K562 (cell line): ENCODE results near the gene ADSS1. TPM values are rescaled to one million over a fixed set of nuclear protein-coding genes. Genes with fewer than 3 reads are reported as not detected.

ENCODE experiments used
- ATAC-seq: fragments of 200-7000 bp; cut with Tn5 transposase; 3 replicates; pipeline ENCODE4 v1.9.1; 2020; ENCODE audit warnings: moderate library complexity
- BruUV-seq: library from RNA; stranded (reverse); fragments of 400-500 nt; replicated peaks from 2 replicates; lab custom pipeline; 2021; lab: Mats Ljungman, UMichigan
- CTCF ChIA-PET: fragments of 300-600 bp; formaldehyde crosslinking; extraction: SDS; loops from one replicate; lab custom pipeline; 2021; ENCODE audit warnings: low intra/inter-chr PET ratio; lab: Yijun Ruan, JAX
- POLR2A ChIA-PET: fragments of 300-600, 350-650 bp; sonication (Branson Sonifier 250); formaldehyde crosslinking; extraction: SDS; loops from one replicate; lab custom pipeline; 2021; ENCODE audit warnings: antibody characterized with exemption, inconsistent platforms; lab: Yijun Ruan, JAX
- DNase-seq, 4 experiments: peaks; one replicate each; pipeline versions ENCODE4 v3.0.0 to v3.0.0-alpha.2; 2011 to 2018; ENCODE audit warnings: low spot score in 3 of 4, mixed read lengths in 3 of 4; ENCODE audit errors: extremely low read depth in 1 of 4
- FAIRE-seq: peaks from 2 replicates; lab custom pipeline; 2011; peaks lifted over from hg19 to GRCh38; lab: Jason Lieb, UNC
- H2AFZ ChIP-seq: 2 replicates; pipeline ENCODE4 v1.6.0; 2011; ENCODE audit warnings: low read depth, low read length, control low read depth, inconsistent platforms
- H3K27ac ChIP-seq: fragments of 200-600 bp; 3 replicates; pipeline ENCODE4 v1.8.0; 2011; ENCODE audit warnings: low read depth, mild to moderate bottlenecking, control low read depth, inconsistent platforms, low read length, moderate library complexity, mixed read lengths; ENCODE audit errors: extremely low read depth
- H3K27me3 ChIP-seq, 2 experiments: fragments of 300-600 bp in 1 of 2; 2 replicates in 1 of 2; 3 replicates in 1 of 2; pipeline versions ENCODE4 v1.6.0 to v1.8.0; 2011; ENCODE audit warnings: inconsistent platforms in 2 of 2, low read length in 2 of 2, mild to moderate bottlenecking in 1 of 2, mixed read lengths in 1 of 2, moderate library complexity in 1 of 2; ENCODE audit not compliant: control insufficient read depth in 2 of 2, insufficient read depth in 2 of 2
- H3K36me3 ChIP-seq: fragments of 300-600 bp; 3 replicates; pipeline ENCODE4 v1.8.0; 2011; ENCODE audit warnings: mild to moderate bottlenecking, low read length, inconsistent platforms; ENCODE audit not compliant: control insufficient read depth, insufficient read depth
- H3K4me1 ChIP-seq, 2 experiments: fragments of 200-600 bp in 1 of 2; replicated peaks in 1 of 2; 2 replicates in 1 of 2; 3 replicates in 1 of 2; pipeline versions ENCODE4 v1.5.1 to v1.8.0; 2011; ENCODE audit warnings: inconsistent platforms in 2 of 2, low read length in 2 of 2, mild to moderate bottlenecking in 1 of 2, mixed read lengths in 1 of 2, moderate library complexity in 1 of 2; ENCODE audit not compliant: control insufficient read depth in 2 of 2, insufficient read depth in 2 of 2
- H3K4me2 ChIP-seq: 2 replicates; pipeline ENCODE4 v1.6.1; 2011; ENCODE audit warnings: low read length, control low read depth, inconsistent platforms, mixed read lengths; ENCODE audit not compliant: insufficient read depth
- H3K4me3 ChIP-seq: fragments of 200-600 bp; sonication (generic), shearing (Covaris generic); 2 replicates; pipeline ENCODE4 v1.5.1; 2016; ENCODE audit warnings: control low read depth, inconsistent platforms
- H3K79me2 ChIP-seq: fragments of 200-600 bp; 3 replicates; pipeline ENCODE4 v1.8.0; 2011; ENCODE audit warnings: low read length, inconsistent platforms; ENCODE audit not compliant: control insufficient read depth, insufficient read depth
- H3K9ac ChIP-seq, 2 experiments: 2 replicates each; pipeline versions ENCODE4 v1.6.0 to v1.6.1; 2011; ENCODE audit warnings: low read depth in 2 of 2, low read length in 2 of 2, control low read depth in 1 of 2, inconsistent platforms in 1 of 2, mild to moderate bottlenecking in 1 of 2, mixed read lengths in 1 of 2; ENCODE audit not compliant: insufficient read depth in 1 of 2
- H3K9me1 ChIP-seq: one replicate; pipeline ENCODE4 v1.6.0; 2011; ENCODE audit warnings: inconsistent platforms, mild to moderate bottlenecking, low read length, moderate library complexity; ENCODE audit not compliant: control insufficient read depth, insufficient read depth
- H3K9me3 ChIP-seq: replicated peaks from 2 replicates; pipeline ENCODE4 v1.5.1; 2011; ENCODE audit warnings: low read depth, low read length, inconsistent platforms; ENCODE audit not compliant: control insufficient read depth, insufficient read depth
- H4K20me1 ChIP-seq: replicated peaks from 2 replicates; pipeline ENCODE4 v1.6.1; 2011; ENCODE audit warnings: low read length, inconsistent platforms, mixed read lengths; ENCODE audit not compliant: control insufficient read depth, insufficient read depth
- CBX3 ChIP-seq, 2 experiments: IDR thresholded peaks; 1 replicate in 1 of 2; 2 replicates in 1 of 2; pipeline ENCODE4 v1.6.1; 2012; ENCODE audit warnings: inconsistent platforms in 2 of 2, low read length in 2 of 2, borderline replicate concordance in 1 of 2, control low read depth in 1 of 2
- ELK1 ChIP-seq: sonication (generic); formaldehyde crosslinking; IDR thresholded peaks from 2 replicates; pipeline ENCODE4 v1.8.1; 2022; ENCODE audit warnings: missing genetic modification reagents
- FUS ChIP-seq: fragments of 200-400 bp; formaldehyde crosslinking; optimal IDR thresholded peaks from 2 replicates; pipeline ENCODE3; 2017; ENCODE audit warnings: low read depth, low read length
- NR2F6 ChIP-seq: fragments of 450-650 bp; formaldehyde crosslinking; IDR thresholded peaks from 2 replicates; pipeline ENCODE4 v1.4.0; 2020; ENCODE audit warnings: mild to moderate bottlenecking
- POLR3G ChIP-seq: IDR thresholded peaks from 2 replicates; pipeline ENCODE4 v1.6.1; 2011; ENCODE audit not compliant: insufficient read length, insufficient replicate concordance; ENCODE audit errors: extremely low read depth
- PTRF ChIP-seq: fragments of 450-650 bp; IDR thresholded peaks from 2 replicates; pipeline ENCODE4 v1.6.1; 2016; ENCODE audit warnings: mild to moderate bottlenecking, missing genetic modification characterization, missing compliant biosample characterization
- RBBP5 ChIP-seq: fragments of 200-600 bp; sonication (generic); IDR thresholded peaks from 2 replicates; pipeline ENCODE4 v1.6.1; 2012; ENCODE audit warnings: borderline replicate concordance, mild to moderate bottlenecking, low read length, control low read depth, inconsistent platforms; ENCODE audit not compliant: insufficient read depth, poor library complexity, severe bottlenecking
- RBM15 ChIP-seq: fragments of 200-400 bp; formaldehyde crosslinking; IDR thresholded peaks from 2 replicates; pipeline ENCODE4 v1.6.1; 2018; ENCODE audit warnings: mild to moderate bottlenecking, low read length, moderate library complexity; ENCODE audit not compliant: insufficient read depth
- ZBTB33 ChIP-seq: sonication (generic); formaldehyde crosslinking; IDR thresholded peaks from 2 replicates; pipeline ENCODE4 v1.8.1; 2023; ENCODE audit warnings: mild to moderate bottlenecking, missing genetic modification reagents
- ZNF121 ChIP-seq: sonication (generic); formaldehyde crosslinking; conservative IDR thresholded peaks from 2 replicates; pipeline ENCODE4 v1.8.0; 2022; ENCODE audit warnings: missing genetic modification reagents
- ZNF143 ChIP-seq: sonication (generic); formaldehyde crosslinking; IDR thresholded peaks from 2 replicates; pipeline ENCODE4 v1.9.0; 2022; ENCODE audit warnings: mild to moderate bottlenecking, missing genetic modification reagents
- ZNF263 ChIP-seq: sonication (generic); formaldehyde crosslinking; IDR thresholded peaks from 2 replicates; pipeline ENCODE4 v1.8.0; 2022; ENCODE audit warnings: mild to moderate bottlenecking, missing genetic modification reagents, borderline replicate concordance
- ZNF445 ChIP-seq: fragments of 250-450 bp; sonication (Bioruptor Pico); IDR thresholded peaks from 2 replicates; pipeline ENCODE4 v1.4.0; 2020; ENCODE audit warnings: low read depth, mild to moderate bottlenecking, moderate library complexity
- ZNF561 ChIP-seq: fragments of 450-650 bp; formaldehyde crosslinking; conservative IDR thresholded peaks from 2 replicates; pipeline ENCODE4 v1.4.0; 2020; ENCODE audit warnings: mild to moderate bottlenecking, moderate library complexity
- WGBS: fragments of 100-300 bp; shearing (Covaris generic); methylation state at CpG from one replicate; pipeline ENCODE4 v1.1.6; 2016; ENCODE audit warnings: low coverage, mixed read lengths; ENCODE audit not compliant: insufficient coverage; ENCODE audit errors: missing lambda C conversion rate; 5-methylcytosine and 5-hydroxymethylcytosine counted together
- in situ Hi-C: fragments of 300-500 bp; cut with MboI; formaldehyde crosslinking; loops from 4 replicates; pipeline ENCODE4 v1.15.0; 2018; ENCODE audit warnings: inconsistent platforms, mixed read lengths
- intact Hi-C: fragments of 100-400 bp; cut with micrococcal nuclease; formaldehyde crosslinking; loops from 2 replicates; pipeline ENCODE4 v1.14.2; 2022
- polyA plus RNA-seq, 8 experiments: library from polyadenylated mRNA; depleted of rRNA in 4 of 8; stranded (reverse) in 5 of 8; unstranded in 3 of 8; fragments of >200 nt; fragmentation: Nextera tagmentation in 2 of 8; fragmentation: Illumina TruSeq in 1 of 8; extraction: Ambion mirVana in 2 of 8; extraction: Trizol in 1 of 8; gene quantifications; 2 replicates each; pipeline versions ENCODE4 v1.2.1 to v1.2.3, GENCODE V29; 2011 to 2014; ENCODE audit warnings: inconsistent platforms in 1 of 8, missing spikeins in 1 of 8
- total RNA-seq, 7 experiments: library from RNA; depleted of rRNA in 6 of 7; stranded (reverse); fragments of >200 nt in 6 of 7; fragmentation: Illumina TruSeq in 2 of 7; extraction: Trizol in 2 of 7; gene quantifications; 2 replicates each; pipeline versions ENCODE4 v1.2.1 to v1.2.3, GENCODE V29; 2011 to 2021; ENCODE audit warnings: low replicate concordance in 1 of 7
- TF ChIP-seq, protein P1 (sequence below), 3 experiments: fragments of 200-800 bp in 1 of 3; sonication (Bioruptor generic) in 1 of 3; sonication (generic) in 1 of 3; formaldehyde crosslinking in 1 of 3; IDR thresholded peaks; 2 replicates each; pipeline versions ENCODE4 v1.6.1 to v1.8.0; 2016 to 2022; ENCODE audit warnings: mild to moderate bottlenecking in 2 of 3, missing compliant biosample characterization in 2 of 3, missing genetic modification characterization in 2 of 3, missing genetic modification reagents in 1 of 3
- TF ChIP-seq, protein P2 (sequence below): fragments of 250-450 bp; sonication (Bioruptor Pico); IDR thresholded peaks from 2 replicates; pipeline ENCODE4 v1.5.1; 2021; ENCODE audit warnings: mild to moderate bottlenecking

Gene ADSS1
- total and polyA plus RNA-seq, 9 of the 15 experiments (the other 6 are each of a cell fraction or from before 2014, with no cell fraction given): 0.53 to 5.9 (median 3.9) TPM

- peak overlapping the region; percentile 79 to 83 for H3K9ac ChIP-seq
- peaks cover 3% of the 10 kb centered on the region; the same call in 1 of the 3 replicates for H3K79me2 ChIP-seq
- H3K27ac ChIP-seq: peak overlapping the region; percentile 85
- peak overlapping the region; percentile 84 for H3K4me2 ChIP-seq
- H3K4me1 ChIP-seq: peaks cover 9 to 90% of the 10 kb centered on the region in 2 experiments
- DNase-seq (peak; percentile 66 to 74 (median 68)), FAIRE-seq (no peak), ATAC-seq (peak; percentile 72)
- no peaks in the 10 kb centered on the region for H3K9me3 ChIP-seq
- in situ Hi-C loops (no loop called here), intact Hi-C loops (no loop called here)
- H3K27me3 ChIP-seq: no peaks in the 10 kb centered on the region
- peak overlapping the region; percentile 40 for H3K4me3 ChIP-seq
- ChIA-PET POLR2A (interaction anchor here (0.6 kb wide), 1 partner anchor 109 kb away, joined by 3 read pairs; no protein-coding TSS in a partner anchor), CTCF (no interaction called here)
- no peaks in the 10 kb centered on the region; the same call in 1 of the 2 replicates for H4K20me1 ChIP-seq
- H2AFZ ChIP-seq: no peak overlapping the region
- BruUV-seq: no TSS peak
- H3K9me1 ChIP-seq: peaks cover 4% of the 10 kb centered on the region
- H3K36me3 ChIP-seq: no peaks in the 10 kb centered on the region
- 0% methylated on average over 5 of the region's 5 CpGs for WGBS
- TF ChIP-seq ZNF121 (CRISPR knock-in tag): 0 out of 2 replicates have a peak, but pooled peaks have one; percentile 3
- peak; percentile 75; the same call in 1 of the 2 replicates for TF ChIP-seq ZNF263 (CRISPR knock-in tag)
- no peak for TF ChIP-seq ZNF143
- no peak for TF ChIP-seq NR2F6 (CRISPR knock-in tag)
- TF ChIP-seq ELK1: no peak
- TF ChIP-seq RBM15: no peak
- TF ChIP-seq, protein P1, sequence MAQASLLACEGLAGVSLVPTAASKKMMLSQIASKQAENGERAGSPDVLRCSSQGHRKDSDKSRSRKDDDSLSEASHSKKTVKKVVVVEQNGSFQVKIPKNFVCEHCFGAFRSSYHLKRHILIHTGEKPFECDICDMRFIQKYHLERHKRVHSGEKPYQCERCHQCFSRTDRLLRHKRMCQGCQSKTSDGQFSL (CRISPR knock-in tag; IDR thresholded peaks at IDR 0.05): 0 out of 2 replicates have a peak, but pooled peaks have one; percentile 41
- TF ChIP-seq, protein P1 (tag; IDR thresholded peaks at IDR 0.05): no peak
- TF ChIP-seq ZNF561 (CRISPR knock-in tag): no peak
- TF ChIP-seq ZBTB33 (CRISPR knock-in tag): no peak
- TF ChIP-seq FUS: no peak
- TF ChIP-seq CBX3 (IDR thresholded peaks at IDR 0.05; ENCODE audit: borderline replicate concordance in 1 of 2, low read length in 2 of 2): no peak
- no peak for TF ChIP-seq RBBP5
- TF ChIP-seq, protein P2, sequence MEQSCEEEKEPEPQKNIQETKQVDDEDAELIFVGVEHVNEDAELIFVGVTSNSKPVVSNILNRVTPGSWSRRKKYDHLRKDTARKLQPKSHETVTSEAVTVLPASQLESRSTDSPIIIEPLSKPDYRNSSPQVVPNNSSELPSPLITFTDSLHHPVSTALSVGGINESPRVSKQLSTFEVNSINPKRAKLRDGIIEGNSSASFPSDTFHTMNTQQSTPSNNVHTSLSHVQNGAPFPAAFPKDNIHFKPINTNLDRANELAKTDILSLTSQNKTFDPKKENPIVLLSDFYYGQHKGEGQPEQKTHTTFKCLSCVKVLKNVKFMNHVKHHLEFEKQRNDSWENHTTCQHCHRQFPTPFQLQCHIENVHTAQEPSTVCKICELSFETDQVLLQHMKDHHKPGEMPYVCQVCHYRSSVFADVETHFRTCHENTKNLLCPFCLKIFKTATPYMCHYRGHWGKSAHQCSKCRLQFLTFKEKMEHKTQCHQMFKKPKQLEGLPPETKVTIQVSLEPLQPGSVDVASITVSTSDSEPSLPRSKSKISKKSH (CRISPR knock-in tag): no peak
- TF ChIP-seq ZNF445 (CRISPR knock-in tag): no peak
- no peak for TF ChIP-seq PTRF (tag)
- no peak for TF ChIP-seq POLR3G
Measured at GRCh38 chr14:104730487-104730886, 6.5 kb downstream of the ADSS1 start.
